PC-3 (cell line): ENCODE results near the gene DISP3. TPM values are rescaled to one million over a fixed set of nuclear protein-coding genes. Genes with fewer than 3 reads are reported as not detected.

Source experiments
- ATAC-seq: fragments of 200-7000 bp; cut with Tn5 transposase; 2 replicates; pipeline ENCODE4 v1.9.1; 2020; ENCODE audit warnings: mild to moderate bottlenecking, moderate library complexity
- BruUV-seq: library from RNA; stranded (reverse); fragments of 400-500 nt; replicated peaks from 2 replicates; lab custom pipeline; 2021; lab: Mats Ljungman, UMichigan
- CTCF ChIA-PET: fragments of 300-600 bp; sonication (Branson Sonifier 250); formaldehyde crosslinking; loops from one replicate; lab custom pipeline; 2022; ENCODE audit warnings: antibody characterized with exemption; lab: Charles Lee
- POLR2A ChIA-PET: fragments of 300-600 bp; sonication (Branson Sonifier 250); formaldehyde crosslinking; loops from one replicate; lab custom pipeline; 2022; ENCODE audit warnings: antibody characterized with exemption; ENCODE audit not compliant: unreplicated experiment; lab: Charles Lee
- DNase-seq: peaks from one replicate; pipeline ENCODE4 v3.0.0-alpha.2; 2015
- H2AFZ ChIP-seq: fragments of 300-600 bp; sonication (generic); 2 replicates; pipeline ENCODE4 v1.6.0; 2016; ENCODE audit warnings: antibody characterized with exemption, low read length
- H3F3A ChIP-seq: fragments of 300-600 bp; sonication (generic); one replicate; pipeline ENCODE4 v1.6.0; 2017; ENCODE audit warnings: antibody characterized with exemption, low read length, control low read depth, mild to moderate bottlenecking; ENCODE audit not compliant: unreplicated experiment
- H3K27ac ChIP-seq: fragments of 300-600 bp; sonication (generic); 2 replicates; pipeline ENCODE4 v1.5.1; 2016; ENCODE audit warnings: mild to moderate bottlenecking, low read length
- H3K27me3 ChIP-seq: fragments of 300-600 bp; sonication (generic); 2 replicates; pipeline ENCODE4 v1.6.1; 2016; ENCODE audit warnings: low read length, mixed read lengths
- H3K36me3 ChIP-seq: fragments of 300-600 bp; sonication (generic); 2 replicates; pipeline ENCODE4 v1.6.1; 2016; ENCODE audit warnings: low read depth, mixed run types, low read length, mixed read lengths
- H3K4me1 ChIP-seq: fragments of 300-600 bp; sonication (generic); 2 replicates; pipeline ENCODE4 v1.5.1; 2016; ENCODE audit warnings: low read length; ENCODE audit not compliant: insufficient read depth
- H3K4me2 ChIP-seq: fragments of 300-600 bp; sonication (generic); 2 replicates; pipeline ENCODE4 v1.6.0; 2016; ENCODE audit warnings: low read length
- H3K4me3 ChIP-seq: fragments of 300-600 bp; sonication (generic); 2 replicates; pipeline ENCODE4 v1.5.1; 2016; ENCODE audit warnings: mild to moderate bottlenecking, low read length, mixed read lengths
- H3K79me2 ChIP-seq: fragments of 300-600 bp; sonication (generic); 2 replicates; pipeline ENCODE4 v1.6.1; 2017; ENCODE audit warnings: low read length, mixed read lengths
- H3K9ac ChIP-seq: fragments of 300-600 bp; sonication (generic); 2 replicates; pipeline ENCODE4 v1.6.0; 2016; ENCODE audit warnings: mild to moderate bottlenecking, low read length
- H3K9me2 ChIP-seq: fragments of 300-600 bp; sonication (generic); replicated peaks from 2 replicates; pipeline ENCODE4 v1.6.1; 2016; ENCODE audit warnings: mixed run types, low read length, mixed read lengths
- H3K9me3 ChIP-seq: fragments of 300-600 bp; sonication (generic); 2 replicates; pipeline ENCODE4 v1.6.1; 2016; ENCODE audit warnings: low read length, mixed read lengths
- H4K20me1 ChIP-seq: fragments of 300-600 bp; sonication (generic); 2 replicates; pipeline ENCODE4 v1.6.1; 2016; ENCODE audit warnings: low read length, mixed read lengths
- CTCF ChIP-seq: fragments of 300-600 bp; sonication (generic); conservative IDR thresholded peaks from 2 replicates; pipeline ENCODE4 v1.5.1; 2017; ENCODE audit warnings: antibody characterized with exemption, low read depth, mild to moderate bottlenecking, low read length
- EZH2 ChIP-seq: fragments of 300-600 bp; sonication (generic); IDR thresholded peaks from one replicate; pipeline ENCODE4 v1.6.1; 2017; ENCODE audit warnings: antibody characterized with exemption, mild to moderate bottlenecking, low read length; ENCODE audit not compliant: unreplicated experiment
- EZH2phosphoT487 ChIP-seq: fragments of 300-600 bp; sonication (generic); IDR thresholded peaks from 2 replicates; pipeline ENCODE4 v1.6.1; 2018; ENCODE audit warnings: mild to moderate bottlenecking, antibody characterized with exemption, low read length, borderline replicate concordance
- intact Hi-C: fragments of 100-400 bp; cut with micrococcal nuclease; formaldehyde crosslinking; loops from 2 replicates; pipeline ENCODE4 v1.9.0; 2023
- total RNA-seq: library from RNA; depleted of rRNA; stranded (reverse); fragments of >200 nt; gene quantifications from 2 replicates; pipeline ENCODE4 v1.2.3, GENCODE V29; 2014

DISP3 gene
- total RNA-seq, 1 experiment from 2014 or later: 0.40 TPM

DNA sequence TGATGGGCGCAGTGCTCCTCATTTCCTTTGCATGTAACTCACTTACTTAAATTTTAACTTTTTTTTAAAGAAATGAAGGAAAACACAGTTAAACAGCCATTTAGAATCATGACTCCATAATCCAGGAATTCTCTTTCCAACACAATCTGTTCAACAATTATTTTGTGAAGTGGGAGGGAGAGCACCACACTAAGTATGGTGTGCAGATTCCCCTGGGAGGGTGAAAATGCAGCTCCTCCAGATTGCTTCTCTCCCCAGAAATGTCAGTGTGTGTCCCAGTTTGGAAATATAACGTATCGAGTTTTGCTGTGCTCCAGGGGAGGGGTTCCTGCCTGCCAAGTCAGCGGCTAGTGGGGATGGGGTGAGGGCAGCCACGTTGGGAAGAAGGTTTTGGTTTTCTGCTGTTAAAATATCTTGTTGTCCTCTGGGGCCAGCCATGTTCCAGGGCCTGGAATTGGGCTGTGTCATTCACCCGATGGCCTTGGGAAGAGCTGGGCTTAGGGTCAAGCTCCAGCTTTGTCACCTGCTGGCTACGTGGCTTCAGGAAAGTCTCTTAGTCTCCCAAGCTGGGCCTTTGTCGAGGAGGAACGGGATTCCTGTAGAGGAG lies 17.3 kb upstream of the DISP3 start:
- ATAC-seq (no peak), DNase-seq (no peak)
- no TSS peak for BruUV-seq
- Histone ChIP-seq H3K9me2 (no peaks in the 10 kb centered on the region), H3K27me3 (peaks cover 63% of the 10 kb centered on the region), H3F3A (no peaks in the 10 kb centered on the region), H3K36me3 (no peaks in the 10 kb centered on the region), H4K20me1 (no peaks in the 10 kb centered on the region), H2AFZ (no peak overlapping the region), H3K79me2 (no peaks in the 10 kb centered on the region), H3K27ac (no peak overlapping the region), H3K9me3 (no peaks in the 10 kb centered on the region), H3K4me2 (no peak overlapping the region), H3K4me1 (no peaks in the 10 kb centered on the region), H3K9ac (no peak overlapping the region), H3K4me3 (no peak overlapping the region)
- intact Hi-C loops: no loop called here
- ChIA-PET POLR2A (no interaction called here), CTCF (no interaction called here)
- TF ChIP-seq EZH2phosphoT487 (no peak), CTCF (no peak), EZH2 (no peak)

DNA sequence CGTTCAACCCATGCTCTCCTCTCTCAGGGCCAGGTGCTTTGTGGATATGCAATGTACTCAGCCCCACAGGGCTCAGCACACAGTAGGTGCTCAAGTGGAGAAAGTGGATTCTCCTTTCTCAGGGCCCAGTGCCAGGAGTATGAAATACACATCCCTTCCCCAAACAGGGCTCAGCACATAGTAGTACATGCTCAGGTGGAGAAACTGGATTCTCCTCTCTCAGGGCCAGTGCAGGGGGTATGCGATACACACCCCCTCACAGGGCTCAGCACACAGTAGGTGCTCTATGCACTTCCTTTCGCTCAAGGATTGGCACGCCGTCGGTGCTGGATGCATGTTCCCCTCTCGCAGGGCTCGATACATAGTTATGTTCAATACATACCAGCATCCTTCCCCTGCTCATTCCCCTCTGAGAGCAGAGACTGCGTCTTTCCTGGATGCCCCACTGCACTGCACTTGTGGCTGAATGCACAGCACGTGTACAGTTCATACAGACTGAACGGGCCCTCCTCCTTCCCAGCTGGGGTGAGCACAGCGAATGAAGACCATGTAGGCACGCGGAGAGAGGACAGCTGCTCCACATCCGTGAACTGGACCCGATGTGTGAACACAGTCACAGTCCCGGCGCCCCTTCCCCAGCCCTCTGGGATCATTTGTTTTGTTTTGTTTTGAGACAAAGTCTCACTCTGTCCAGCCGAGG lies 16.6 kb upstream of the DISP3 start:
- TF ChIP-seq EZH2: no peak
- TF ChIP-seq CTCF: no peak
- no peak for TF ChIP-seq EZH2phosphoT487
- ChIA-PET CTCF (no interaction called here), POLR2A (no interaction called here)
- Histone ChIP-seq H3F3A (no peaks in the 10 kb centered on the region), H3K4me1 (no peaks in the 10 kb centered on the region), H3K79me2 (no peaks in the 10 kb centered on the region), H3K27me3 (peaks cover 56% of the 10 kb centered on the region), H3K9ac (no peak overlapping the region), H3K27ac (no peak overlapping the region), H4K20me1 (no peaks in the 10 kb centered on the region), H3K36me3 (no peaks in the 10 kb centered on the region), H3K4me3 (no peak overlapping the region), H3K4me2 (no peak overlapping the region), H3K9me2 (no peaks in the 10 kb centered on the region), H2AFZ (no peak overlapping the region), H3K9me3 (no peaks in the 10 kb centered on the region)
- intact Hi-C loops: no loop called here
- BruUV-seq: no TSS peak
- DNase-seq: no peak
- no peak for ATAC-seq

GRCh38 chr1:11463177-11463576 lies 15.8 kb upstream of the DISP3 start:
- no peaks in the 10 kb centered on the region for H4K20me1 ChIP-seq
- ChIA-PET POLR2A (no interaction called here), CTCF (no interaction called here)
- peaks cover 53% of the 10 kb centered on the region for H3K27me3 ChIP-seq
- no peak overlapping the region for H3K4me2 ChIP-seq
- DNase-seq: no peak
- no peaks in the 10 kb centered on the region for H3K4me1 ChIP-seq
- no peaks in the 10 kb centered on the region for H3K36me3 ChIP-seq
- no peaks in the 10 kb centered on the region for H3K79me2 ChIP-seq
- ATAC-seq: no peak
- no peak overlapping the region for H3K4me3 ChIP-seq
- no peaks in the 10 kb centered on the region for H3K9me2 ChIP-seq
- H3K9me3 ChIP-seq: no peaks in the 10 kb centered on the region
- TF ChIP-seq CTCF: no peak
- TF ChIP-seq EZH2: no peak
- TF ChIP-seq EZH2phosphoT487: no peak
- no peaks in the 10 kb centered on the region for H3F3A ChIP-seq
- intact Hi-C loops: no loop called here
- H2AFZ ChIP-seq: no peak overlapping the region
- H3K27ac ChIP-seq: no peak overlapping the region
- BruUV-seq: no TSS peak
- no peak overlapping the region for H3K9ac ChIP-seq
